Activated naive CD8-positive, alpha-beta T cell treated with anti-CD3 and anti-CD28 coated beads, Interleukin-2, amount 50 U/mL, for 16 hours (primary cell): ENCODE measurements around the gene GHRHR.

ENCODE experiments used
- DNase-seq: peaks from one replicate; pipeline ENCODE4 v3.0.0-alpha.2; 2020; ENCODE audit warnings: low read depth, low spot score

Gene GHRHR

DNA sequence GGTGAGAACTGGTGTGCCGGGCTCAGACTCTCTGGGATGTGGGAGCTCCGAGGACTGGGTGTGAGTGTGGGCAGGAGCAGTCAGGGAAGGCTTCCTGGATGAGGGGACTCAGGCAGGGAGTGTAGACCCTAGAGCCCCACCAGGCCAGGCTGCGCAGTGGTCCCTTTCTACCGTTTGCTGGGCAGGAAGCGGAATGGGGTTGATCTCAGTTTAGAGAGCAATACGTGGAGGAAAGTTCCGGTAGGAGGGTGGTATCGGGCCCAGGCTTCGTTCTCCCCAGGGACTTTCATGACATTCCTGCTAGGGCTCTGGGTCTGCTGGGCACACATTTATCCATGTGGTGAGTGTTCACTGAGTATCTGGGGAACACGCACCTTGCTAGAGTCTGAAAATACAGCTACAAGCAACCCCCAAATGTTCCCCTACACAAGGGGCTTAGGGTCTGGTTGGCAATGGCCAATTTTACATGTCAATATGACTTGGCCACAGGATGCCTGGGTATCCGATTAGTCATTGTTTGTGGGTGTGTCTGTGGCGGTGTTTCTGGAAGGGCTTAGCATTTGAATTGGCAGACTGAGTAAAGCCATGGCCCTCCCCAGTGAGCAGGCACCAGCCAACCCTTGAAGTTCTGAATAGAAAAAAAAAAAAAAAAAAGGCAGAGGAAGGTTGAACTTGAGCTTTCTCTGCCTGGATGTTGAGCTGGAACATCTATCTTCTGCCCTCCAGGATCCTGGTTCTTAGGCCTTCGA is 20.8 kb downstream of the GHRHR start:
- no peak for DNase-seq

DNA sequence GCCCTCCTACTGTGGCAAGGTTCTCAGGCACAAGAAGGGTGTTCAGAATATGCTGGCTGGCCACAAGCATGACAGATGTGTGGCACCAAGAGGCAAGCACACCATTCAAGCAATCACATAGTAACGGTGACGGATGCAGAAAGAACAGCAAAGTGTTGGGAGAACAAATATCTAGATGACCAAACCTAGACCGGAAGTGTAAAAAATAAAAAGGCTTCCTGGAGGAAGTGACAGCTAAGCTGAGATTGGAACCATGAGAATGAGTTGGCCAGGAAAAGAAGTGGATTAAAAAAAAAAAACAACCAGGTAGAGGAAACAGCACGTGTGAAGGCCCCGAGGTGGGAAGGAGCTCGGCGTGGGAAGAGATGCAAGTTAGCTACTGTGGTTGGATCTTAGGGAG is 22.0 kb downstream of the GHRHR start:
- DNase-seq: no peak

DNA sequence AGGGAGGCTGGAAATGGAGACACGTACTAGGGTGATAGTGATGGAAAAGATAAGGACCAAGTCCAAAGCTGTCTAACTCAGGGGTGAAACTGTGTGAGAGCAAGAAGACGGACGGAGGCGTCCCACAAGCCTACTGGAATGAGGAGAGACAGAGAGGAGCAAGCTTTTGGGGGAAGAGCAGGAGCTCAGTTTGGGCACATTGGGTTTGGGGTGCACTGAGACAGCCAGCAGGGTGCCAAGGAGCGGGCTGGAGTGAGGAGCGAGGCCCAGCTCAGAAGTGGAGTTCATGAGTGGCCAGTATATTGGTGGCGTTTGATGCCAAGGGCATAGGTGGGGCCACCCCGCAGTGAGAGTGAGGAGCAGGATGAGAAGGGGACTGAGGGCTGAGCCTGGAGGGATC is 22.6 kb downstream of the GHRHR start:
- DNase-seq: no peak

DNA sequence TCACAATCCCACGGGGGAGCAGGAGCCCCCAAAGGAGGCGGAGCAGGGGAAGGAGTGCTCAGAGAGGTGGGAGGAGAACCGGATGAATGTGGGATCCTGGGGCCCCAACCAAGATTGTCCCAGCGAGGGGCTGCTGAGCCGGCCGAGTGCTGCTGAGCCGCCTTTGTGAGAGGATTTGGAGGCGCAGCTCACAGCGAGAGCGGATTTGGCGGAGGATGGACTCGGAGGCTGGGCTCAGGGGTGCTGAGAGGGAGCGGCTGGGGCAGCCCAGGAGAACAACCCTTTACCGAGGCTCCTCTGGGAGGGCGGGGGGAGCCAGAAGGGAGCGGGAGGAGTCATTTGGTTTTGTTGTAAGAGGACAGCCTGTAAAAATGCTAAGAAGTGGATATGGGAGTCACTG is 23.0 kb downstream of the GHRHR start:
- no peak for DNase-seq

DNA sequence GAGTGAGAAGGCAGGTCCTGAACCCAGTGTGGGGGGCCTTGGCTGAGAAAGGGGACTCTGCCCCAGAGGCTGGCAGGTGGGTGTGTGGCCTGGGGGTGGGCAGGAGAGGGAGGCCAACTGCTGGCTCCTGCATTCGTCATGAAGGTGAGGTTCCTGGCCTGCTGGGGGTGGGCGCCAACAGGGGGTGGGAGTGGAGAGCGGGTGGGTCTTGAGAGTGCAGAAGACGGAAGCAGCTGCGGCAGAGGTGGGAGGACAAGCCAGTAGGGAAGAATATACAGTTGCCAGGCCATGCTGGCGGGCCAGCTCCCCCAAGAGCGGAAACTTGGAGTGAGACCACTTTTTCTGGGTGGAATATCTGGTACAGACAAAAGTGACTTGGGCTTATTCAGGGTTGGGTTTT is 23.4 kb downstream of the GHRHR start:
- DNase-seq: no peak

DNA sequence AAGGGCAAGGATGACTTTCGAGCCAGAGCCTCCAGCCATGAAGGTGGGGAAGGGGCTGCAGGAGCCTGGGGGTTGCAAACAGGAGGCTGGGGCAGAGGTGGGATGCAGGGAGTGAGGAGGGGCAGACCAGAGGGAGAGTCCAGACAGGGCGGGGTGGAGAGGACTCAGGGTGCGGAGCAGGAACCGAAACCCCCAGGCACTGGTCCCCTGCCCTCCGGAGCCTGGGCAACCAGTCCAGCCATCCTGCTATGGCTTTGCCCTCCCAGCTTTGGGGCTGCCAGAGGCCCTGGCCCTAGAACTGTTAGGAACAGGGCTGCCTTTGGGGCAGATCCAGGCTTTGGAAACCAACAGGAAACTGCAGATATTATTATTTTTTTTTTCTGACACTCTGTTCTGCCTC is 24.2 kb downstream of the GHRHR start:
- no peak for DNase-seq

DNA sequence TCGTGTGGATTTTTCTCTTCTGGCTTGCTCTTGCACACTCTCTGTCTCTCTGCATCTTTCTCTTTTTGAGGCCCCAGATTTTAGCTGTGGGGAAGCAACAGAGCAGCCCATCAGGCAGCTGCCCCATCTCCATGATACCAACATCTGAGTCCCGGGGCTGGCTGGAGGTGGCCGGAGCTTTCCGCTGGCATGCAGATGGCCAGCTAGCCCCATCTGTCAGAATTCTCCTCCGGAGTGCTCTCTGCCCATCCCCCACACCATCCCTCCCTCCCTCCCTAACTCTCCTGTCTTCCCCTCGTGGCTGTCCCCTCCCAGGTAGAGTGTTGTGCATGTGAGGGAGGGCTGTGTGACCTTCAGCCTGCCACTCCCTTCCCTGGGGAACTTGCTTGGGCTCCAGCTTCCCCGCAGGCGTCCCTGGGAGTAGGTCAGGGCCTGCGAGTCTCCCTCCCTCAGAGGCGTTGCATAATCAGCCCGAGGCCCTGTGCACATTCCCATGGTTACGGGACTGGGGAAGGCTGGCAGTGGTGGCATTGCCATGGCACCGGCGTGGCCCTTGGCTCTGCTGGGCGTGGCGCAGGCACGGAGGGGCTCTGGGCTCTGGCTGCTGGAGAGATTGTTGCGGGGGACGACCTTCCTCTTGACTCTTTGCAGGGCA is 24.7 kb downstream of the GHRHR start:
- no peak for DNase-seq

DNA sequence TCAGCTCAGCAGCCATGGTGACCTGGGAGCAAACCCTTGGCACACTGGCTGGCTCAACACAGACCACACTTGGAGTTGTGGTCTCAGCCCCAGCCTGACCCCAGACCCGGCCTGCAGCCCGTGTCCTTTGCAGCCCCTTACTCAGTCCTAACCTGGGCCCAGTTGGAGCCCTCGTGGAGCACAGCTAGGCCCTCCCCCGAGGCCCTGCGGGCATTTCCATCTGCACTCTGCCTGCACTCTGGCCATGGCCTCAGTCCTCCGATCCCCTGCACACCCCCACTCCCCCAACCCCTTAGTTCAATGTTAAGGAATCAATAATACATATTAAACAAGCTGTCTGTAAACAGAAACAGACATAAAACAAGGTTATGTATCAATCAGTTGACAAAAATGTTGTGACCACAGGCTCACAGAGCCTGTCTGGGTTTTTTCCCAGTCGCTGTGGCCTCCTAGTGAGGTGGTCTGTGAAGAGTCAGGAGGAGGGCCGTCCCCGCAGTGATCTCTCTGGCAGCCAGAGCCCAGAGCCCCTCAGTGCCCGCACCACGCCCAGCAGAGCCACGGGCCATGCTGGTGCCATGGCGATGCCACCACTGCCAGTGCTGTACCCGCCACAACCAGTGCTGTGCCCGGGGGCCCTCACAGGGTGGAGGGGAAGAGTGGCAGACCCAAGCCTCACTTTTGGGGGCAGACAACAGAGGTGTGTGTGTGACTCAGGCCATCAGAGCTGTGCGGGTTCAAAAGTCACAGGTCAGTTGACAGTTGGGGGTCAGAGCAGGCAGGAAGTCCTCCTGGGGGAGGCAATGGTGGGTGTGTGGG is 25.5 kb downstream of the GHRHR start:
- DNase-seq: no peak

DNA sequence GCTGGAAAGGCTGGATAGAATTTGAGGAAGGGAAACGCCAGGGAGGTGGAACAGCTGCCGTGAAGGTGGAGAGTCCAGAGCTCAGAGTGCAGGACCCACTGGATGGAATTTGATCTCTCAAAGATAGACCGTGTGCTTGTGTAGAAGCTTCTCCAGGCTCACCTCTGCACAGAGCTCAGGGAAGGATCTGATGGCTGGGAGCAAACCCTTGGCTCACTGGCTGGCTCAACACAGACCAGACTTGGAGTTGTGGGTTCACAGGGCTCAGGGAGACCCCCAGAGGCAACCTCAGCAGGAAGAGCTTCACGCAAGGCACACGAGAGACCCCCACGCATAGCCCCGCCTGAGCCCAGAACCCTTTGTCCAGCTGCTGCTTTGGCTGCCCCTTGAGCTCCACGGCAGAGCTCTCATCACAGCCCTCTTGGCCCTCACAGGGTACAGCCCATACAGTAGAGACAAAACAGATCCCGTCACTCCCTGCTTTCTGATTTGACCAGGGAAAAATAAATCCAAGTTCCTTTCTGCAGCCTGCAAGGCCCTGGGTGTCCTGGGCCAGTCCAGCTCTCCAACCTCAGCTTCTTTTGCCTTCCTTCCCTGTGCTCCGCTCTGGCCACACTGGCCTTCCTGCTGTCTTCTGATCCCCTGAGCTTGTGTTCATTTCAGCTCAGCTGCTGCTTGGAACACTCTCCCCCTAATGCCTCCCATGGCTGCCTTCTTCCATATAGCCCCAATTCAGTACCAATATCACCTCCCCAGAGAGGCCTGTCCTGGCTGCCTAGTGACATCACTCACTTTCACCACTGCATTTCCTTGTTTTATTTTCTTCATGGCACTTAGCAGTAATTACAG is 26.3 kb downstream of the GHRHR start:
- DNase-seq: no peak

DNA sequence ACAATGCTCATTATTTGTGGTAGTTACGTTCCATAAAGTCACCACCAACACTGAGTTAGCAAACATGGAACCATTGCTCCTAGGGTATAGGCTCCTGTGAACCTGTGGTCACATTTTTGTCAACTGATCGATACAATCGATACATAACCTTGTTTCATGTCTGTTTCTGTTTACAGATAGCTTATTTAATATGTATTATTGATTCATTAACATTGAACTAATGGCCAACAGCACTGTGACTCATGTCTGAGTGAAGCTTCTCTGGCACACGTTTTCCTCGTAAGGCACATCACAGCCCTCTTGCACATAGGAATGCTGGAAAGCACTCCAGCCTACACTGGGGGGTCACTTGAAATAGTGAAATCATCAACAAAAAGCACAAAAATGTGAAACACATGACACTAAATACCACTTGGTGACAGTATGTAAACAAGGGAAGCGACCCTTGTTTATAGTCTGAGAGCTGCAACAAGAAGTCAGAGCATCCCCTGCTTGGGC is 27.0 kb downstream of the GHRHR start:
- no peak for DNase-seq

DNA sequence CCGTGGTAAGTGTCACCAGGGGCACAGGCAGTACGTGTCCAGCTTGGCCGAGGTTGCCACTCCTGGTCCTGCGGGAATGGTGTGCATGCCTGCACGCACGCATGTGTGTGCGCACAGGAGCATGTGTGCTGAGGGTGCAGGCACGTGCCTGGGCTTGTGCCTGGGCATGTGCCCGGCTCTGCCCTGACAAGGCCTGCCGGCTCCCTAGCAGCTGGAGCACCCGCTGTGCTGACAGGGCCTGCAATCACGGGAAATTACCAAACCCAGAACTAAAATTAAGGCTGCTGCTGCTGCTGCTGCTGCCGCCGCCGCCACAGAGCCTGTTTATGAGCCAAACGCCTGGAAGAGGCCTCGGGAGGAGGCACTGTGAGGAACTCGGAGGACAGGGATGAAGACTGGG is 28.7 kb downstream of the GHRHR start:
- DNase-seq: no peak

DNA sequence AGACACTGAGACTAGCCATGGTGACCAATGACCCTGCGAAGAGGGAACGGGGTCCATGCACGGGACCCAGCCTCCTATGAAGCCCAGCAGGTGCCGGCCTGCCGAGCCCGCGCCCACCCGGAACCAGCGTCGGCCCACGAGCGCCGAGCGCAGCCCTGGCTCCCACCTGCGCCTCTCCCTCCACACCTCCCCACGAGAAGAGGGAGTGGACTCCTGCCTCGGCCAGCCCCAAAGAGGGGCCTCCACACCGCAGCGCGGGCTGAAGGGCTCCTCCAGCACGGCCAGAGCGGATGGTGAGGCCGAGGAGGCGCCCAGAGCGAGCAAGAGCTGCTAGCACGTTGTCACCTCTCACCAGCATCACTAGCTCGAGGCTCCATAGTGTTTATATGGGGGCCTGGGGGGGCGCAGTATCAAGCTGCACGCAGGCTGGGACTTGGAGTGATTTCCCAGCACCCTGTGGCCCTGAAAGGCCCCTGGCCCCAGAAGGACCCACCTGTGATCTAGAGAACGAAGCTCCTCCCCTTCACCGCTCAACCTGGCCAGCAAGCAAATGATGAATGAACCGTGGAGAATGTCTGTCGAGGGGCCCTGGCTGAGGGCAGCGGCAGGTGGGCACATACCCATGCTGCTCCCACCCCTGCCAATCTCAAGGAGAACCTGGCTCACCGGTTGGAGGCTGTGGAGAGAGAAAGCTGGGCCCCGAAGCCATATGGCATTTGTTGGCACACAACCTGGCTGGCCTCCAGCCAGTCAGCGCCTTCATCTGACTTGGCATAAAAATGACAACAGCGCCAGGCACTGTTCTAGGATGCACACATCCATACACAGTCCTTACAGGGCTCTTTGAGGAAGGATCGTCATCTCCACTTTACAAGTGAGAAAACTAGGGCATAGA is 30.7 kb downstream of the GHRHR start:
- no peak for DNase-seq

DNA sequence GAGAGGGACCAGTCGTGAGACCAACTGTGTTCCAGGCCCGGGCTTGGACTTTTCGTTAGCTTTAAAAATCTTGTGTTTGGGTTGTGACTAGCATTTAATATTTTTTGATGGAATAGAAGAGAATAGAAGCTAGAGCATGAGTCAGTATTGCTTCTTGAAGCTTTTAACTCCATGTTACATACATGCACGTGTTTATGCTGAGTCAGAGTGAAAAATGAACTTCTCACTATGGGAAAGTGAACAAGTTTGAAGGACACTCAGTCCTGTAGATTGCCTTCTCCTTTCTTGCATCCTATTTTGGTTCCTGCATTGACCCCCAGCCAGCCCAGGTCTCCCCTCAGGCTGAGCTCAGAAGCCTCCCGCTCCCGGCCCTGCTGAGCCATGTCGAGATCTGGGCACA is 31.8 kb downstream of the GHRHR start:
- DNase-seq: no peak

DNA sequence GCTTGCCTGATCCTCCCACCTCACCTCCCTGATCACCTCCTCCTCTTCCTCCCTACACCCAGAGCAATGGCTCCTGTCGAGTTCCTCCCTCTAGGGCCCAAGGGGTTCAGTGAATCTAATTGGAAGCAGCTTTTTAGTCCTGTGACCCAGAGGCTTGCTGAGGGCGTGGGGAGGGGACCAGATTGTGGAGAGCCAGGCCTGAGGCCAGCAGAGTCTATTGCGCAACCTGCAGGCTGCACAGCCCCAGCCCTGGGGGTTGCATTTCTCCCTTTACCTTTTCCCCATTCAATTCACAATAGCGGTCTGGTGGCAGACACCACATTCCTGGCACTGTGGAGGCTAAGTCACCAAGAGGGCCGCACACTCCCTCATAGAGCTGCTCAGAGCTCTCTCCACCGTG is 32.5 kb downstream of the GHRHR start:
- DNase-seq: no peak

DNA sequence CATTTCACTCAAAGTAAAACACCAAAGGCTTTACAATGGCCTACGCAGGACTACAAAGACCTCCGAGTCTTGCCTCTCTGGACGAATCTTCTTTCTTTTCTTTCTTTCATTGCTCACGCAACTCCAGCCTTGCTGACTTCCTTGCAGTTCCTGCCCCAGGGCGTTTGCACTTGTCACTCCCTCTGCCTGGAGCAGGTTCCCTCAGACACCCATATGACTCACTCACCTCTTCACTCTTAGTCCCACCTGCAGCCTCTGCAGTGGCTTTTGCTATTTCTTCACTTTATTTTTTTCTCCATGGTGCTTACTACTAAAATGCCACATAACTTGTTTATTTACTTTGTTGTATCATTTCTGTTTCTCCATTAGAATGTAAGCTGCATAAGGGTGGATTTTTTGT is 33.1 kb downstream of the GHRHR start:
- DNase-seq: no peak

DNA sequence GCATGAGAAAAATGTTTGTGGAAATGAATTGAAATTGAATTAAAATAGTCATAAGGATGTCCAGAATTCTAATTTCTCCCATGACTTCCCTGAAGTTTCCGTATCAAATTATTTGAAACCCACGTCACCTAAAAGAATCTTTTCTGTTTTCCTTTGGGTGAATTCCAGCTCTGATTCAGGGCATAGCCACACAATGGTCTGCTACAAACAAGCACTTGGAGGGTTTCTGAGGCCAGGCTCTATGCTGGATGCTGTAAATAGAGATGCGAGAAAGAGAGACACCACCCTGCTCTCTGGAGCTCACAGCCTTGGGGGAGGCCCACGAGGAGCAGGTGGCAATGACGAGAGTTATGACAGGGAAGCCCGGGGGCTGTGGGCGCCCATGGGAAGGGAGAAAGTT is 33.6 kb downstream of the GHRHR start:
- DNase-seq: no peak

DNA sequence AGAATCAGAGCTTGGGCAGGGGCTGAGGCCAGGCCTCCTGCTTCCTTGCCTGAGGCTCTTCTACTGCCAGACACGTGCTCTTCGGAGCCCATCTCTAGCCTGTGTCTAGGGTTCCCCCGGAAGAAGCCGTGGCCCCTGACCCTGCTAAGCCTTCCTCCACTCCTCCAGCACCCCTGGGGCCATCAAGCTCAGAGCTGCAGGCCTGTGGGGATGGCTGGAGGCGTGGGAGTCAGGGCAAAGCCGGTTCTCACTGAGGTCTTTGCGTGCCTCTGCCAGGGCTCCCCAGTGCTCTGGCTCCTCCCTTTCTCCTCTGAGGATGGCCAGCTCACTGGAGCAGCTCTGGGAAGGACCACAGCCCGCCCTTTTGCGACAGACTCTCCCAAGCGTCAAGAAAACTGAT is 34.4 kb downstream of the GHRHR start:
- DNase-seq: no peak

DNA sequence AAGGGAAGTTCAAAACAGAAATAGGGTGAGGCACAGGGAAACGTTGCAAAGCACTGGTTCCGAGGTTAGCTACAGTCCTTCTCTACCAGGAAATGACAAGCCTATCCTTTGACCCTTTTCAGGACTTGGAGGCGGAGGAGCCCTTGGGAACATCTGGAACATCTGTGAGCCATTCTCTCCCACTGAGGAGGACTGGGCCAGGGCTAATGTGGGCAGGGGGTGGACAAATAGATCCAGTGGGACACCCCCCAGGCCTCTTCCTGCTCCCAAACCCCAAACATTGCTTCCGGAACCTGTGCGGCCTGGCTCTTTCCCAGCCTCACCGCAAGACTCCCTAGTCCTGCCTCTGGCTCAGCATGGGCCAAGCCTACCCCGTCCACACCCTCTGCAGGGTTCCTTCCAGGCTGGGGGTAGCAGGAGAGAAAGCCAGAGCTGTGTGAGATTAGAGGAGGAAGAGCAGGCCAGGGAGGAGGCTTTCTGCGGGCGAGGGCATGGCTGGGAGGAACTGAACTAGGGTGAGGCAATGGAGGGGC is 36.5 kb downstream of the GHRHR start:
- DNase-seq: no peak

DNA sequence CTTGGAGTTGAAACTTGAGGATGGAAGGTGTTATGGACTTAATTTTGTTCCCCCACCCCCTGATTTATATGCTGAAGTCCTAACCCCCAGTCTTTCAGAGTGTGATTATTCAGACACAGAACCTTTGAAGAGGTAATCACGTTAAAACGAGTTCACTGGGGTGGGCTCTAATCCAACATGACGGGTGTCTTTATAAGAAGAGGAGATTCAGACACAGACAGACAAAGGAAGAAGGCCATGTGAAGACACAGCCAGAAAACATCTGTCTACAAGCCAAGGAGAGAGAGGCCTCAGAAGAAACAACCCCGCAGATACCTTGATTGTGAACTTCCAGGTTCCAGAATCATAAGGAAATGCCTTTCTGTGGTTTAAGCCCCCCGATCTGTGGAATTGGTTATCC is 37.0 kb downstream of the GHRHR start:
- DNase-seq: no peak

DNA sequence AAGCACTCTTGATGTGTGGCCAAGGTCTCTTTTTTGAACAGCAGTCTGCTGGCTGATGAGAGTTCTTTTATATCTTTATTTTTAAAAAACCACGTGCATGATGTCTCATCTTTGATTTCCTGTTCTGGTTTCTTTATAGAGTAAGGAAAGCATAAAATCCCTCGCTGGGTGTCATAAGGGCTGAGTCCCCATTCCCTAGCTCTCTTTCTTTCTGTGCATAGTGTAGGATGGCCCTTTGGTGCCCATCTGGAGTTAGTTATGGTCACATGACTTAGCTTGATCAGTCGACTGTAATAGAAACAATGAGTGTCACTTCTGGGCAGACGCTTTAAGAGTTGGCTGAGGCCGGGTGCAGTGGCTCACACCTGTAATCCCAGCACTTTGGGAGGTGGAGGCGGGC is 38.5 kb downstream of the GHRHR start:
- no peak for DNase-seq
